ENCODE results near the gene SLC41A3. TPM values are rescaled to one million over a fixed set of nuclear protein-coding genes. Genes with fewer than 3 reads are reported as not detected.
"Not testable (repeated sequence)": the region's sequence is repeated elsewhere in the genome, so short reads cannot be mapped to it uniquely, and the experiment has no call there.

SLC41A3 gene
- total RNA-seq, 1 donor from 2014 or later, result 18.0 TPM

GRCh38 chr3:126084768-126085180, 850 bp upstream of the SLC41A3 start:
- intact Hi-C loops (cut with micrococcal nuclease), result loop anchor here (1.0 to 10.0 kb wide), 8 partner anchors 94 to 1970 kb away; partner anchors contain the start of genes CHCHD6, KLF15, MCM2 and SEC61A1

- intact Hi-C loops (cut with micrococcal nuclease), result loop anchor here (2.0 to 10.0 kb wide), 4 partner anchors 489 to 1971 kb away; partner anchors contain the start of genes CHCHD6, MCM2, OSBPL11 and SEC61A1
These were observed 412 bp downstream of the SLC41A3 start for GRCh38 chr3:126083511-126083912.

- intact Hi-C loops (cut with micrococcal nuclease), result loop anchor here (2.0 to 10.0 kb wide), 4 partner anchors 488 to 1972 kb away; partner anchors contain the start of genes CHCHD6, MCM2, OSBPL11 and SEC61A1
These were observed 832 bp downstream of the SLC41A3 start for GRCh38 chr3:126083138-126083445.

DNA sequence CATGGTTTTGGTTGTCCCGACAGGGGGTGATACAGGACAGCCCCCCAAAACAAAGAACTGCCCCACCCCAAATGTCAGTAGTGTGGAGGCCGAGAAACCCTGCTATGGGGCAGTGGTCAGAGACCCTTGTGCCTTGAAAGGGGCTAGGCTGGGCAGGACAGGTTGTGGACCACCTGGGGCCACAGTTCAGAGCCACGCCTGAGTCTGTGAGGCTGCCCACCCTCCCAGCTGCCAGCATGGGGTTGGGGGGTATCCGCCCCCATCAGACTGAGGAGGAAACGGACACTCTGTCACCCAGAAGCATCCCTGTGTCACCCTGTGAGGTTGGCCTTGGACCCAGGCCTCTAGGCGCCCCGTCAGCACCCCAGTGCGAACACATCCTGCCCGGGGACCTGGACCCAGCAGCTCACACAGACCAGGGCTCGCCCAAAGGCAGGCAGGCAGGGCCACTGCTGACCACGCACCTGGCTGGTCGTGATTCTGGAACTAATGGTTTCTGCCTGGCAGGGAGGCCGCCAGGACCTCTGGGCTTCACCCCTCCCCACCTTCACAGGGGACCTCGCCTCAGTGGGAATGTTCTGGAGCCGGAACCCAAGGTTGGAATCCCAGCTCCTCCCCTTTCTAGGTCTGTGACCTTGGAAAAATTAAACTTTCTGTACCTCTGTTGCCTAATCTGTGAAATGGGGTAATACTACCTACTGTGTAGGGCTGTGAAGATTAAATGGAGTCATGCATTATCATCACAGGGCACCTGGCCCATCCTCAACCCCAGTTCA, 1.4 kb downstream of the SLC41A3 start:
- intact Hi-C loops (cut with micrococcal nuclease), result loop anchor here (2.0 to 10.0 kb wide), 4 partner anchors 488 to 1972 kb away; partner anchors contain the start of genes CHCHD6, MCM2, OSBPL11 and SEC61A1

- intact Hi-C loops (cut with micrococcal nuclease), result loop anchor here (2.0 to 10.0 kb wide), 4 partner anchors 487 to 1973 kb away; partner anchors contain the start of genes CHCHD6, MCM2, OSBPL11 and SEC61A1
These were observed 2.1 kb downstream of the SLC41A3 start for GRCh38 chr3:126081618-126082361.

DNA sequence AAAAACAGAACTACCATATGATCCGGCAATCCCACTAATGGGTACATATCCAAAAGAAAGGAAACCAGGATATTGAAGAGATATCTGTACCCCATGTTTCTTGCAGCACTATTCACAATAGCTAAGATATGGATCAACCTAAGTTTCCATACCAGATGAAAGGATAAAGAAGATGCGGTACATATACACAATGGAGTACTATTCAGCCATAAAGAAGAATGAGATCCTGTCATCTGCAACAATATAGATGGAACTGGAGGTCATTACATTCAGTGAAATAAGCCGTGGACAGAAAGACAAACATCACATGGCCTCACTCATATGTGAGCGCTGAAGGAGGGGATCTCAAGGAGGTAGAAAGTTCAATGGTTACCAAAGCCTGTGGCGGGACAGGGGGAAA, 3.0 kb downstream of the SLC41A3 start:
- intact Hi-C loops (cut with micrococcal nuclease), result loop anchor here (5.0 to 10.0 kb wide), 3 partner anchors 621 to 1974 kb away; partner anchors contain the start of genes CHCHD6, MCM2, SEC61A1 and TPRA1

DNA sequence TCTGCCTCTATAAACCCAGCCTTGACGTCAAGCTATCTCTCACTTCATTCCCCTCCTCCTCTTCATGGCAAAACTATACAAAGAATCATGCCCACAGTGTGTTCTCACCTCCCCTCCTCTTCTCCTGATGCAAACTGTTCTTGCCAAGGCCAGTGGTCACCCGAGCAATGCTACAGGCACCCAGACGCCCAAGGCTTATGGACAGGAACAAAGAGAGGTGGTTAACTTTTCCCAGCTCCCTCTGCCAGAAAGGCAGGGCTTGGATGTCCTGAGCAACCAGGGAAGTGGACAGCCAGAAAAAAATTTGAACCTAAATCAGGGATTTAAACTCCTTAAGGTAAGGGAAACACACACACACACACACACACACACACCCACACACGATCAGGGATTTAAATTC, 5.1 kb downstream of the SLC41A3 start:
- intact Hi-C loops (cut with micrococcal nuclease), result no loop called here

- intact Hi-C loops (cut with micrococcal nuclease), result no loop called here
These were observed 6.2 kb downstream of the SLC41A3 start for GRCh38 chr3:126077754-126078153.

- intact Hi-C loops (cut with micrococcal nuclease), result no loop called here
These were observed 7.8 kb downstream of the SLC41A3 start for GRCh38 chr3:126076140-126076539.

- intact Hi-C loops (cut with micrococcal nuclease), result no loop called here
These were observed 13.8 kb downstream of the SLC41A3 start for GRCh38 chr3:126070146-126070545.

DNA sequence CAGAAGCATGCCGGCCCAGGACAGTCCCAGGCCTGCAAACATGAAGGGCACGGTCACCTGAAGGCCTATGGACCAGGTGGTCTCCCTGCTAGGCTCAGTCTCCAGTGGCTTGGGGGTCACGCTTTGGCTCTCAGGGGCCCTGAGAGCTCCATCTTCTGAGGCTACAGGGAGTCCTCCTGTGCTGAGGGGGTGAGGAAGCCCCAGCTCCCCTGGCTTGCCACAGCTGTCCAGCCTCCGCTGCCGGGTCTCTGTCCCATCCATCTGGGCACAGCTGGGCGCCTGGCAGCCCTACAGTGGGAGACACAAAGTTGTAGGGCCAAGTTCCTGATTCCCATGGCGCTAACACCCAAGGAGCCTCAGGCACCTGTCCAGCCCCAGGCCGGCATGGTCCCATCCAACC, 16.0 kb downstream of the SLC41A3 start:
- intact Hi-C loops (cut with micrococcal nuclease), result no loop called here

DNA sequence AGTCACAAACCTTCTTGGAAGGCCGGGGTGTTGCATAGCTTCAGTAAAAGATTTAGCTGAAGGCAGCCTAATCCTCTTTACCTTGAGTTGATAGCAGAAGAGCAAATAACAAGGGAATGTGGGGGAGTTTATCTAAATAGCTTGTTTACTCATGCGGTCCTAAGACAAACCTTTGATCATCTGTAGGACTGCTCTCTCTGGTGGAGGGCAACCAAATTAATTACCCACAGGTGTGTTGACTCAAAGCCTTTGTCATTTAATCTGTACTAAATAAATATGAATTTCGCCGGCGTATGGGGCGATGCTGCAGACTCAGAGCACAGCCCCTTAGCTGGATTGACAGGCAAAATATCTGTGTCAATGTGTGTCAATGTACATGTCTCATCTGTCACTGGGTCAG, 17.2 kb downstream of the SLC41A3 start:
- intact Hi-C loops (cut with micrococcal nuclease), result not testable (repeated sequence)

- intact Hi-C loops (cut with micrococcal nuclease), result no loop called here
These were observed 18.0 kb downstream of the SLC41A3 start for GRCh38 chr3:126065876-126066275.

DNA sequence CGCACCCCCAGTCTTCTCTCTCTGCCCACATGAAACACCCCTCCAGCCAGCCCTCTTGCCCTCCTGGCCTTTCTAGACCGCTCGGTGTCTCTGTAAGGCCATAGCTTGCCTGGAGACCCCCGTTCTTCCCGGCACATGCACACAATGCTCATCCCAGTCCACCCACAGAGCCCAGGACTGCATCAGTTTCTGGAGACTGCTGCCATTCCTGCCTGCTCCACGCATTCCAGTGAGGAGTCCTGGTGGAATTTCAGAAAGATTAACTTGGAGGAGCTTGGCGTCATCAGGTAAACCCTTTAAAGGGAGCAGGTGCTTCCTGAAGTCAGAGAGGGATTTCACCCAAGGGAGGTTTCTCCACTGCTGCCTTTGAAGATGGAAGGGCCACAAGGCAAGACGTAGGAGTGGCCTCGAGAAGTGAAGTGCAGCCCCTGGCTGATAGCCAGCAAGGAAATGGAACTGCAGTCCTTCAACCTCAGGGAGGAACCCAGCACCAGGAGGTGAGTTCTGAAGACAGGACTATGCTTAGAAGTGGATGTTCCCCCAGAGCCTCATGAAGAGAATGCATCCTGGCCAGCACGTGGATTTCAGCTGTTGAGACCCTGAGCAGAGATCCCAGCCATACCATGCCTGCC, 19.2 kb downstream of the SLC41A3 start:
- intact Hi-C loops (cut with micrococcal nuclease), result no loop called here

DNA sequence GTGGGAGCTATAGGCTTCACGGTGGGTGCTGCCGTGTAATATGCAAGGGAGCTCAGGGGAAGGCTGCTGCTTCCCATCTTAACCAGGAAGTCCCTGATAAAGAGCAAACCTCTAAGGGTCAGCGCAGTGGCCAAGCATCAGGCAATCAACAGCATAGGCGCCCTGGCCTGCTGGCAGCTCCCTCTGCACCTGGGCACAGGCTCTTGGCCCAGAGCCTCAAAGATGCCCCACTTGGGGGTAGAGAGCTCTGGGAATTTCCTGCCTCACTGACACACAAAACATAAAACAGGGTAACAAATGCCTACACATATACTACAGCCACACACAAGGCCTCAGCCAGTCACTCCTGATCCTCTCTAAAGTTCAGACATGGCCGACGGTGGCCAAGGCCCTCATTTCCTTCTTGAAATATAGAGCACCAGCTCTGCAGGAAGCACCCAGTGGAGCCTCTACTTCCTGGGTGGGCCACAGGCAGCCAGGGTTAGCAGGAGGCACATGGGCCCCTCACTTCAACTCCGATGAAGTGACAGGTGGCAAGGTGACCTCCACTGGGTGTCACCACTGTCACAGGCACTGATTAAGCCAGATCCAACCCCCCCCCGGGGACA, 20.5 kb downstream of the SLC41A3 start:
- intact Hi-C loops (cut with micrococcal nuclease), result no loop called here

- intact Hi-C loops (cut with micrococcal nuclease), result no loop called here
These were observed 22.5 kb downstream of the SLC41A3 start for GRCh38 chr3:126061301-126062032.

DNA sequence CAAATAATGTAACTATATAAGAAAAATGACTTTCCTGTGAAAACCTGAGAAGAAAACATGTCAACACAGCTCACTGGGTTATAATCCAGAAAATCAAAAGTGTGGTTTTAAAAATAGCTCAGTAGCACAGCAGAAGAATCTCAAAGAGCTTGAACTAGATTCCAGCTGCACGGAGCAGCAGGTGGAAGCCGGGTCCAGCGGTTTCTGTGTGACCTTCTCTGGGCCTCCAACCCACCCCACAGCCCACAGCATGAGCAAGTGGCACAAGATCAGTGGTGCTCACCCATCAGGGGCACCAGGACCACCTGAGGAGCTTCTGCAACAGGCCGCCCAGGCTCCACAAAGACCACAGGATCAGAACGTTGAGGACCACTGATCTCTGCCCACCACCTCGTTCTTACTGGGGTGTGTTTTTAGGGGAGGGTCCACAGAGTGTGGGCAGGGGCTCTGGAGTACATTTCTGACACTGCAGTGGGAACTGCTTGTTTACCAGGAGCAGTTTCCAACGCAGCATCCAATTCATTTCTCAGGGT, 23.2 kb downstream of the SLC41A3 start:
- intact Hi-C loops (cut with micrococcal nuclease), result no loop called here

GRCh38 chr3:126058666-126059065, 25.3 kb downstream of the SLC41A3 start:
- intact Hi-C loops (cut with micrococcal nuclease), result no loop called here

GRCh38 chr3:126057936-126058335, 26.0 kb downstream of the SLC41A3 start:
- intact Hi-C loops (cut with micrococcal nuclease), result no loop called here

GRCh38 chr3:126057501-126057819, 26.5 kb downstream of the SLC41A3 start:
- intact Hi-C loops (cut with micrococcal nuclease), result no loop called here

Measured in T-helper 1 cell treated with Interleukin-12 subunit alpha and Interleukin-12 subunit beta and Interleukin-4 antibody, amounts not matched to agents 30 ng/mL and 1 ng/mL, for 36 hours (primary cell).